Right lobe of liver (tissue), 4 donors: ENCODE data around the gene MOB4.

Experiments used
- CTCF ChIP-seq, 4 donors: fragments of 200-600 bp in 3 of 4; fragments of 450-650 bp in 1 of 4; IDR thresholded peaks; one replicate each; pipeline versions ENCODE4 v1.5.1 to v1.8.0; 2016 to 2022; ENCODE audit warnings: antibody characterized with exemption in 4 of 4, mild to moderate bottlenecking in 2 of 4
- POLR2A ChIP-seq: fragments of 450-650 bp; IDR thresholded peaks from one replicate; pipeline ENCODE4 v1.6.1; 2017; ENCODE audit warnings: antibody characterized with exemption, mild to moderate bottlenecking
- donor health status: DM: no; HTN: no; CAD: no.
- donor health status: DM: no; HTN: no; CAD: no.
- donor health status: DM: no; HTN: yes; CAD: no.

GRCh38 chr2:197598450-197598849, 82.6 kb downstream of the MOB4 start:
- TF ChIP-seq POLR2A, result no peak
- TF ChIP-seq CTCF (IDR thresholded peaks at IDR 0.05), result no peak
